Left ventricle myocardium inferior (tissue), 1 donor: ENCODE measurements around the gene IL31. TPM values are rescaled to one million over a fixed set of nuclear protein-coding genes. Genes with fewer than 3 reads are reported as not detected.

ENCODE experiments used
- DNase-seq: peaks from one replicate; pipeline ENCODE4 v3.0.0-alpha.2; 2020
- H3K27ac ChIP-seq: fragments of 200-600 bp; replicated peaks from 2 replicates; pipeline ENCODE4 v1.8.0; 2021
- H3K27me3 ChIP-seq: fragments of 200-600 bp; 2 replicates; pipeline ENCODE4 v1.8.0; 2021; ENCODE audit warnings: low read depth
- H3K36me3 ChIP-seq: fragments of 200-600 bp; 2 replicates; pipeline ENCODE4 v1.8.0; 2021
- H3K4me1 ChIP-seq: fragments of 200-600 bp; 2 replicates; pipeline ENCODE4 v1.8.0; 2021
- H3K4me3 ChIP-seq: fragments of 200-600 bp; 2 replicates; pipeline ENCODE4 v1.8.0; 2021; ENCODE audit warnings: mild to moderate bottlenecking, moderate library complexity
- H3K9me3 ChIP-seq: fragments of 200-600 bp; replicated peaks from 2 replicates; pipeline ENCODE4 v1.8.0; 2021
- intact Hi-C: fragments of 100-400 bp; cut with micrococcal nuclease; formaldehyde crosslinking; loops from one replicate; pipeline ENCODE4 v1.11.0; 2022
- total RNA-seq: library from RNA; stranded (reverse); fragmentation: NEBNext Ultra II Directional; extraction: Animal tissue kit (Norgen Biotek cat#: 25700); gene quantifications from one replicate; pipeline ENCODE4 v1.2.1, GENCODE V29; 2021
- TF ChIP-seq, protein P1 (sequence below): fragments of 200-600 bp; IDR thresholded peaks from 2 replicates; pipeline ENCODE4 v1.8.0; 2021; ENCODE audit warnings: antibody characterized with exemption, mild to moderate bottlenecking, borderline replicate concordance
- donor health status: DM: no; HTN: yes; CAD: no; lungs with severe emphysema.

Gene IL31
- total RNA-seq, 1 donor from 2014 or later: not detected

DNA sequence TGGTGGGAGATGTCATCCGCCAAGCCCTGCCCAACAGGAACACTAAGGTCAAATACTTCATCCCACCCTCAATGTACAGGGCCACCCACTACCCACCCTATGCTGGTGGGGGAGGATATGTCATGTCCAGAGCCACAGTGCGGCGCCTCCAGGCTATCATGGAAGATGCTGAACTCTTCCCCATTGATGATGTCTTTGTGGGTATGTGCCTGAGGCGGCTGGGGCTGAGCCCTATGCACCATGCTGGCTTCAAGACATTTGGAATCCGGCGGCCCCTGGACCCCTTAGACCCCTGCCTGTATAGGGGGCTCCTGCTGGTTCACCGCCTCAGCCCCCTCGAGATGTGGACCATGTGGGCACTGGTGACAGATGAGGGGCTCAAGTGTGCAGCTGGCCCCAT lies 33.0 kb upstream of the IL31 start:
- H3K4me3 ChIP-seq: no peak overlapping the region
- DNase-seq: no peak
- intact Hi-C loops: no loop called here
- peaks cover 20% of the 10 kb centered on the region for H3K4me1 ChIP-seq
- no peak overlapping the region for H3K27ac ChIP-seq
- peaks cover 56% of the 10 kb centered on the region for H3K36me3 ChIP-seq
- TF ChIP-seq, protein P1, sequence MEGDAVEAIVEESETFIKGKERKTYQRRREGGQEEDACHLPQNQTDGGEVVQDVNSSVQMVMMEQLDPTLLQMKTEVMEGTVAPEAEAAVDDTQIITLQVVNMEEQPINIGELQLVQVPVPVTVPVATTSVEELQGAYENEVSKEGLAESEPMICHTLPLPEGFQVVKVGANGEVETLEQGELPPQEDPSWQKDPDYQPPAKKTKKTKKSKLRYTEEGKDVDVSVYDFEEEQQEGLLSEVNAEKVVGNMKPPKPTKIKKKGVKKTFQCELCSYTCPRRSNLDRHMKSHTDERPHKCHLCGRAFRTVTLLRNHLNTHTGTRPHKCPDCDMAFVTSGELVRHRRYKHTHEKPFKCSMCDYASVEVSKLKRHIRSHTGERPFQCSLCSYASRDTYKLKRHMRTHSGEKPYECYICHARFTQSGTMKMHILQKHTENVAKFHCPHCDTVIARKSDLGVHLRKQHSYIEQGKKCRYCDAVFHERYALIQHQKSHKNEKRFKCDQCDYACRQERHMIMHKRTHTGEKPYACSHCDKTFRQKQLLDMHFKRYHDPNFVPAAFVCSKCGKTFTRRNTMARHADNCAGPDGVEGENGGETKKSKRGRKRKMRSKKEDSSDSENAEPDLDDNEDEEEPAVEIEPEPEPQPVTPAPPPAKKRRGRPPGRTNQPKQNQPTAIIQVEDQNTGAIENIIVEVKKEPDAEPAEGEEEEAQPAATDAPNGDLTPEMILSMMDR: no peak
- H3K27me3 ChIP-seq: peaks cover 35% of the 10 kb centered on the region
- no peaks in the 10 kb centered on the region for H3K9me3 ChIP-seq

DNA sequence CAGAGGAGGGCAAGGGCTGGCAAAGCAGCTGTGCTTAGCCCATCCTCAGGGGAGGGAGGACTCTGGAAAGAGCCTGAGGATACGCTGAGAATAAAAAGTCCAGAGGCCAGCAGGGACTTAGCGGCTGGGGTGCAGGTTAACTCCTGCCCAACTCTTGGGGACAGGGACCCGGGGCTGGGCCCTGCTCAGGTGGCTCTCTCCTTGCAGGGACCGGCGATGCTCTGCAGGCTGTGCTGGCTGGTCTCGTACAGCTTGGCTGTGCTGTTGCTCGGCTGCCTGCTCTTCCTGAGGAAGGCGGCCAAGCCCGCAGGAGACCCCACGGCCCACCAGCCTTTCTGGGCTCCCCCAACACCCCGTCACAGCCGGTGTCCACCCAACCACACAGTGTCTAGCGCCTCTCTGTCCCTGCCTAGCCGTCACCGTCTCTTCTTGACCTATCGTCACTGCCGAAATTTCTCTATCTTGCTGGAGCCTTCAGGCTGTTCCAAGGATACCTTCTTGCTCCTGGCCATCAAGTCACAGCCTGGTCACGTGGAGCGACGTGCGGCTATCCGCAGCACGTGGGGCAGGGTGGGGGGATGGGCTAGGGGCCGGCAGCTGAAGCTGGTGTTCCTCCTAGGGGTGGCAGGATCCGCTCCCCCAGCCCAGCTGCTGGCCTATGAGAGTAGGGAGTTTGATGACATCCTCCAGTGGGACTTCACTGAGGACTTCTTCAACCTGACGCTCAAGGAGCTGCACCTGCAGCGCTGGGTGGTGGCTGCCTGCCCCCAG lies 32.3 kb upstream of the IL31 start:
- Histone ChIP-seq H3K27ac (no peak overlapping the region), H3K36me3 (peaks cover 49% of the 10 kb centered on the region), H3K9me3 (no peaks in the 10 kb centered on the region), H3K4me1 (peaks cover 20% of the 10 kb centered on the region), H3K27me3 (peaks cover 42% of the 10 kb centered on the region), H3K4me3 (no peak overlapping the region)
- TF ChIP-seq, protein P1: no peak
- intact Hi-C loops: no loop called here
- no peak for DNase-seq

DNA sequence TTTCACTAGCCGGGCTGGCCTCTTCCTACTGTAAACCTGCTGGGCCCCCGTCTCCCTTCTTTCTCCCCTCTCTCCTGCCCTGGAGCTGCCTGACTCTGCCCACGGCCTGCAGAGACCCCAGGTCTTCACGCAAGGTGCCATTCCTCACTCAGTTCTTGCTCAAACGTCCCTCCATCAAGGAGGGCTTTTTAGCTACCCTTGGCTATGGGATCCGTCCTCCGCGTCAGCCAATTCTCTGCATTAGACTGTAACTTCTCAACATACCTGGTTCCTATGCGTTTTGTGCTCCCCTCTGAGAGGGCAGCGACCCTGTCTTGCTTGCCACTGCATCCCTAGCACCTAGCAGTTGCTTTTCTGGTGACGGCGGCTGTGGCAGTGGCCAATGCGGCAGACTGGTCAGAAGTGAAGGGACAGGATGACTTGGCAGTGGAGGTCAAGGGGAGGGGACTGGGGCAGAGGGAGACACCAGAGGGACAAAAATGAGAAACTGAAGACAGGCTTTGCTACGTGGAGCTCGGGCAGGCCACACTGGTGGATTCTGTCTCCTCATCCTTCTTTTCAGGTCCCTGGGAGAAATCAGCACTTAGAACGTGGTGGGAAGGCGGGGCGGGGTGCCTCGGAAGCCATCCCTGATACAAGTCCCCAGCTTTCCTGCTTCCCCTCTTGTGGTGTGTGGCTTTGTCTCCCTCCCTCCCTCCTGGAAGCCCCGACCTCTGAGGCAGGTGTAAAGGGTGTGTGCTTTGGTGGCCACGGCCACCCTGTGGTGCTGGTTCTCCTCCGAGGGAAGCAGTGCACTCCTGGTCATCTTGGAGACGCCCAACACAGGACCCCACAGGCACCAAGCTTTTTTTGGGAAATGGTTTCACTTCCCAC lies 31.3 kb upstream of the IL31 start:
- peaks cover 52% of the 10 kb centered on the region for H3K27me3 ChIP-seq
- intact Hi-C loops: no loop called here
- no peaks in the 10 kb centered on the region for H3K9me3 ChIP-seq
- H3K36me3 ChIP-seq: peaks cover 39% of the 10 kb centered on the region
- H3K4me3 ChIP-seq: no peak overlapping the region
- H3K27ac ChIP-seq: no peak overlapping the region
- no peak for DNase-seq
- H3K4me1 ChIP-seq: peaks cover 20% of the 10 kb centered on the region
- TF ChIP-seq, protein P1: no peak

DNA sequence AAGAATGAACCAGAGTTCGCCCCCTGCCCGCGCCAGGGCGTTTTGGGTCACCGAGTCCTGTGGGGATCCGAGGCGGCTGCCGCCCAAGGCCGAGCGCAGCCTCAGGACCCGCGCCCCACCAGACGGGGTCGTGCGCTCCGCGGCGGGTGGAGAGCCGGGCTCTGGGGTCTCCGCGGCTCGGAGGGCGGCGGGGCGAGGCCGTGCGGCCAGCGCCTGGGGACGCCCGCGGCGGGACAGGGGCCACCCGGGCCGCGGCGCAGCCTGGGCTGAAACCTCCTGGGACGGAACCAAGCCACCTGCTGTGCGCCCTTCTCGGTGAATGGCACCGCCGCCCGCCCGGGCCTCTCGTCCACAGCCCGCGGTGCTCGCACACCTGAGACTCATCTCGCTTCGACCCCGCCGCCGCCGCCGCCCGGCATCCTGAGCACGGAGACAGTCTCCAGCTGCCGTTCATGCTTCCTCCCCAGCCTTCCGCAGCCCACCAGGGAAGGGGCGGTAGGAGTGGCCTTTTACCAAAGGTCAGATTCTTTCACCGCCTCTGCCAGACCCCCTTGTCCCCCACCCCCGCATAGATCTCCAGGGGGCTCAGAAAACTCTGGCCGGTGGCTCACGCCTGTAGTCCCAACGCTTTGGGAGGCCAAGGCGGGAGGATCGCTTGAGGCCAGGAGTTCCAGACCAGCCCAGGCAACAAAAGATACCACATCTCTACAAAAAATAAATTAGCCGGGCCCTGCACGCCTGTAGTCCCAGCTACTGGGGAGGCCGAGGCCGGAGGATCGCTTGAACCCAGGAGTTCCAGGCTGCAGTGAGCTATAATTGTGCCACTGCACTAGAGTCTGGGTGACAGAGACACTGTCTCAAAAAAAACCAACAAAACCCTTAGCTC lies 30.4 kb upstream of the IL31 start:
- H3K27ac ChIP-seq: no peak overlapping the region
- TF ChIP-seq, protein P1: no peak
- peaks cover 30% of the 10 kb centered on the region for H3K36me3 ChIP-seq
- peaks cover 61% of the 10 kb centered on the region for H3K27me3 ChIP-seq
- H3K4me3 ChIP-seq: peak overlapping the region; percentile 76
- intact Hi-C loops: no loop called here
- peaks cover 20% of the 10 kb centered on the region for H3K4me1 ChIP-seq
- DNase-seq: no peak
- H3K9me3 ChIP-seq: no peaks in the 10 kb centered on the region
